IMR-90 (cell line): Measurements from ENCODE around the gene SYNE1.

Experiments used
- CHD1 ChIP-seq: IDR thresholded peaks from 2 replicates; pipeline ENCODE4 v1.6.1; 2012; ENCODE audit warnings: low read depth, low read length, improper control_type of control experiment
- FOS ChIP-seq: fragments of 150-350 bp; IDR thresholded peaks from 2 replicates; pipeline ENCODE4 v1.6.1; 2016; ENCODE audit warnings: low read depth, low read length
- NFE2L2 ChIP-seq: fragments of 150-350 bp; IDR thresholded peaks from 2 replicates; pipeline ENCODE4 v1.6.1; 2016; ENCODE audit warnings: low read depth, mild to moderate bottlenecking, low read length
- POLR2A ChIP-seq: IDR thresholded peaks from 2 replicates; pipeline ENCODE4 v1.6.1; 2012; ENCODE audit warnings: mild to moderate bottlenecking, low read depth, low read length
- RCOR1 ChIP-seq: IDR thresholded peaks from 2 replicates; pipeline ENCODE4 v1.6.1; 2012; ENCODE audit warnings: mild to moderate bottlenecking, low read length, improper control_type of control experiment; ENCODE audit not compliant: insufficient replicate concordance
- RFX5 ChIP-seq: IDR thresholded peaks from 2 replicates; pipeline ENCODE4 v1.8.0; 2012; ENCODE audit warnings: low read depth, mild to moderate bottlenecking, low read length, moderate library complexity
- SMC3 ChIP-seq: fragments of 150-350 bp; IDR thresholded peaks from 2 replicates; pipeline ENCODE4 v1.6.1; 2016; ENCODE audit warnings: low read depth, mild to moderate bottlenecking, antibody characterized with exemption, low read length, moderate library complexity
- TF ChIP-seq, protein P1 (sequence below): fragments of 150-350 bp; IDR thresholded peaks from 2 replicates; pipeline ENCODE4 v1.6.1; 2017; ENCODE audit warnings: mild to moderate bottlenecking, antibody characterized with exemption, low read length, low read depth
- TF ChIP-seq, protein P2 (sequence below): conservative IDR thresholded peaks from 2 replicates; pipeline ENCODE4 v1.5.1; 2012; ENCODE audit warnings: mild to moderate bottlenecking, low read depth, low read length, improper control_type of control experiment
- TF ChIP-seq, protein P3 (sequence below): fragments of 150-350 bp; IDR thresholded peaks from 2 replicates; pipeline ENCODE4 v1.6.1; 2016; ENCODE audit warnings: low read depth, mild to moderate bottlenecking, low read length, moderate library complexity, borderline replicate concordance

DNA sequence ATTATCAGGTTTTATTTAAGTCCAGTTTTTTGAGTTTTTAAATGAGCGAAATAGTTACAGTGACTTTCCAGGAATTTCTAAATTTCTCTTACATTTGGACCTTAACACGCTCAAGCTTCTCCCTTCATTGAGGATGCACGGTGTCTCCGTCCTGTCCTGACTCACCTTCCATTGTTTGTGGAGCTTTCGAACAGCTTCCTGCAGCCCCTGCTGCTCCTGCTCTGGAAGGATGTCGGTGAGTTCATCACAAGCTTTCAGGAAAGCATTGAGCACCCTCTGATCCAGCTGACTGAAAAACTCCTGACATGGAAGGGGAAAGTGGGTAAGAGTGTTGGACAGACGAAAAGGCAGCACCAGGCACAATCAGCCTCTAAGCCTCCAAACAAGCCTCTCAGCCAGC is 183.7 kb downstream of the SYNE1 start:
- TF ChIP-seq, protein P1, sequence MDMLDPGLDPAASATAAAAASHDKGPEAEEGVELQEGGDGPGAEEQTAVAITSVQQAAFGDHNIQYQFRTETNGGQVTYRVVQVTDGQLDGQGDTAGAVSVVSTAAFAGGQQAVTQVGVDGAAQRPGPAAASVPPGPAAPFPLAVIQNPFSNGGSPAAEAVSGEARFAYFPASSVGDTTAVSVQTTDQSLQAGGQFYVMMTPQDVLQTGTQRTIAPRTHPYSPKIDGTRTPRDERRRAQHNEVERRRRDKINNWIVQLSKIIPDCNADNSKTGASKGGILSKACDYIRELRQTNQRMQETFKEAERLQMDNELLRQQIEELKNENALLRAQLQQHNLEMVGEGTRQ, result no peak
- TF ChIP-seq, protein P2, sequence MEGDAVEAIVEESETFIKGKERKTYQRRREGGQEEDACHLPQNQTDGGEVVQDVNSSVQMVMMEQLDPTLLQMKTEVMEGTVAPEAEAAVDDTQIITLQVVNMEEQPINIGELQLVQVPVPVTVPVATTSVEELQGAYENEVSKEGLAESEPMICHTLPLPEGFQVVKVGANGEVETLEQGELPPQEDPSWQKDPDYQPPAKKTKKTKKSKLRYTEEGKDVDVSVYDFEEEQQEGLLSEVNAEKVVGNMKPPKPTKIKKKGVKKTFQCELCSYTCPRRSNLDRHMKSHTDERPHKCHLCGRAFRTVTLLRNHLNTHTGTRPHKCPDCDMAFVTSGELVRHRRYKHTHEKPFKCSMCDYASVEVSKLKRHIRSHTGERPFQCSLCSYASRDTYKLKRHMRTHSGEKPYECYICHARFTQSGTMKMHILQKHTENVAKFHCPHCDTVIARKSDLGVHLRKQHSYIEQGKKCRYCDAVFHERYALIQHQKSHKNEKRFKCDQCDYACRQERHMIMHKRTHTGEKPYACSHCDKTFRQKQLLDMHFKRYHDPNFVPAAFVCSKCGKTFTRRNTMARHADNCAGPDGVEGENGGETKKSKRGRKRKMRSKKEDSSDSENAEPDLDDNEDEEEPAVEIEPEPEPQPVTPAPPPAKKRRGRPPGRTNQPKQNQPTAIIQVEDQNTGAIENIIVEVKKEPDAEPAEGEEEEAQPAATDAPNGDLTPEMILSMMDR, result no peak
- TF ChIP-seq, protein P3, sequence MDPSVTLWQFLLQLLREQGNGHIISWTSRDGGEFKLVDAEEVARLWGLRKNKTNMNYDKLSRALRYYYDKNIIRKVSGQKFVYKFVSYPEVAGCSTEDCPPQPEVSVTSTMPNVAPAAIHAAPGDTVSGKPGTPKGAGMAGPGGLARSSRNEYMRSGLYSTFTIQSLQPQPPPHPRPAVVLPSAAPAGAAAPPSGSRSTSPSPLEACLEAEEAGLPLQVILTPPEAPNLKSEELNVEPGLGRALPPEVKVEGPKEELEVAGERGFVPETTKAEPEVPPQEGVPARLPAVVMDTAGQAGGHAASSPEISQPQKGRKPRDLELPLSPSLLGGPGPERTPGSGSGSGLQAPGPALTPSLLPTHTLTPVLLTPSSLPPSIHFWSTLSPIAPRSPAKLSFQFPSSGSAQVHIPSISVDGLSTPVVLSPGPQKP, result no peak
- no peak for TF ChIP-seq RFX5
- TF ChIP-seq POLR2A, result no peak
- TF ChIP-seq SMC3, result no peak
- no peak for TF ChIP-seq FOS
- no peak for TF ChIP-seq CHD1
- TF ChIP-seq RCOR1, result no peak
- TF ChIP-seq NFE2L2, result no peak
